ENCODE results near the gene TMTC1. TPM values are rescaled to one million over a fixed set of nuclear protein-coding genes. Genes with fewer than 3 reads are reported as not detected.

Gene TMTC1
- total and polyA plus RNA-seq, 8 donors = 0.85 to 37.7 (median 1.9) TPM

- H3K9me3 ChIP-seq = no peaks in the 10 kb centered on the region
- no peaks in the 10 kb centered on the region for H3K36me3 ChIP-seq
- peaks cover 0 to 6% of the 10 kb centered on the region in 2 donors for H3K4me1 ChIP-seq
- no peaks in the 10 kb centered on the region for H3K27me3 ChIP-seq
- no peak overlapping the region for H3K4me3 ChIP-seq
- ATAC-seq (no peak), DNase-seq (no peak)
- H3K27ac ChIP-seq = no peak overlapping the region
- no peak for TF ChIP-seq CTCF (IDR thresholded peaks at IDR 0.05)
- intact Hi-C loops (cut with DNase I) = no loop called here
These were observed 101.7 kb downstream of the TMTC1 start for GRCh38 chr12:29682088-29682487.

- no peak for TF ChIP-seq CTCF (IDR thresholded peaks at IDR 0.05)
- DNase-seq = no peak
- intact Hi-C loops (cut with DNase I) = no loop called here
- H3K4me1 ChIP-seq = peaks cover 0 to 6% of the 10 kb centered on the region in 2 donors
- no peaks in the 10 kb centered on the region for H3K36me3 ChIP-seq
- H3K9me3 ChIP-seq = no peaks in the 10 kb centered on the region
- H3K27me3 ChIP-seq = no peaks in the 10 kb centered on the region
- H3K27ac ChIP-seq = peak overlapping the region in 1 of 2 donors; percentile 15
- no peak for ATAC-seq
- no peak overlapping the region for H3K4me3 ChIP-seq
These were observed 102.4 kb downstream of the TMTC1 start for GRCh38 chr12:29681370-29681769.

GRCh38 chr12:29676676-29677075 is 107.1 kb downstream of the TMTC1 start:
- intact Hi-C loops (cut with DNase I) = no loop called here
- Histone ChIP-seq H3K4me1 (no peaks in the 10 kb centered on the region), H3K36me3 (no peaks in the 10 kb centered on the region), H3K4me3 (no peak overlapping the region), H3K27ac (no peak overlapping the region), H3K9me3 (no peaks in the 10 kb centered on the region), H3K27me3 (no peaks in the 10 kb centered on the region)
- ATAC-seq = no peak
- no peak for DNase-seq
- no peak for TF ChIP-seq CTCF (IDR thresholded peaks at IDR 0.05)

GRCh38 chr12:29674463-29674862 is 109.3 kb downstream of the TMTC1 start:
- no peak for TF ChIP-seq CTCF (IDR thresholded peaks at IDR 0.05)
- H3K9me3 ChIP-seq = no peaks in the 10 kb centered on the region
- H3K4me3 ChIP-seq = no peak overlapping the region
- ATAC-seq (no peak), DNase-seq (no peak)
- no peaks in the 10 kb centered on the region for H3K36me3 ChIP-seq
- no peak overlapping the region for H3K27ac ChIP-seq
- intact Hi-C loops (cut with DNase I) = no loop called here
- no peaks in the 10 kb centered on the region for H3K27me3 ChIP-seq
- no peaks in the 10 kb centered on the region for H3K4me1 ChIP-seq

- no peaks in the 10 kb centered on the region for H3K36me3 ChIP-seq
- no peaks in the 10 kb centered on the region for H3K27me3 ChIP-seq
- intact Hi-C loops (cut with DNase I) = no loop called here
- H3K27ac ChIP-seq = no peak overlapping the region
- ATAC-seq (no peak), DNase-seq (no peak)
- H3K9me3 ChIP-seq = no peaks in the 10 kb centered on the region
- no peaks in the 10 kb centered on the region for H3K4me1 ChIP-seq
- TF ChIP-seq CTCF (IDR thresholded peaks at IDR 0.05) = no peak
- no peak overlapping the region for H3K4me3 ChIP-seq
These were observed 110.4 kb downstream of the TMTC1 start for GRCh38 chr12:29673346-29673745.
